PC-9 (cell line): ENCODE results near the gene ENTHD1. TPM values are rescaled to one million over a fixed set of nuclear protein-coding genes. Genes with fewer than 3 reads are reported as not detected.

ENCODE experiments used
- BruUV-seq: library from RNA; stranded (reverse); fragments of 400-500 nt; replicated peaks from 2 replicates; lab custom pipeline; 2021; lab: Mats Ljungman, UMichigan
- CTCF ChIA-PET: fragments of 300-600 bp; sonication (Branson Sonifier 250); formaldehyde crosslinking; loops from one replicate; lab custom pipeline; 2022; ENCODE audit warnings: antibody characterized with exemption; lab: Charles Lee
- POLR2A ChIA-PET: fragments of 300-600 bp; sonication (Branson Sonifier 250); formaldehyde crosslinking; loops from one replicate; lab custom pipeline; 2022; ENCODE audit warnings: antibody characterized with exemption; ENCODE audit not compliant: unreplicated experiment; lab: Charles Lee
- DNase-seq, 2 experiments: peaks; one replicate each; pipeline versions ENCODE4 v3.0.0 to v3.0.0-alpha.2; 2015 to 2022; ENCODE audit warnings: mixed read lengths in 1 of 2
- H2AFZ ChIP-seq: fragments of 200-600 bp; sonication (generic); 2 replicates; pipeline ENCODE4 v1.8.1; 2017; ENCODE audit warnings: antibody characterized with exemption
- H3F3A ChIP-seq: fragments of 200-600 bp; sonication (generic); 2 replicates; pipeline ENCODE4 v1.8.1; 2017; ENCODE audit warnings: antibody characterized with exemption, mild to moderate bottlenecking, low read depth; ENCODE audit not compliant: insufficient read depth
- H3K27ac ChIP-seq: fragments of 200-600 bp; sonication (generic); 2 replicates; pipeline ENCODE4 v1.6.1; 2016; ENCODE audit warnings: mixed run types
- H3K27me3 ChIP-seq: fragments of 200-600 bp; sonication (generic); 2 replicates; pipeline ENCODE4 v1.6.1; 2016; ENCODE audit warnings: low read depth, mixed run types; ENCODE audit not compliant: insufficient read depth
- H3K36me3 ChIP-seq: fragments of 200-600 bp; sonication (generic); 2 replicates; pipeline ENCODE4 v1.6.1; 2016; ENCODE audit warnings: low read depth, mixed run types
- H3K4me1 ChIP-seq: fragments of 200-600 bp; sonication (generic); replicated peaks from 2 replicates; pipeline ENCODE4 v1.6.1; 2016; ENCODE audit warnings: mixed run types; ENCODE audit not compliant: insufficient read depth
- H3K4me2 ChIP-seq: fragments of 200-600 bp; sonication (generic); 2 replicates; pipeline ENCODE4 v1.6.1; 2017; ENCODE audit warnings: mixed run types
- H3K4me3 ChIP-seq: fragments of 200-600 bp; sonication (generic); 2 replicates; pipeline ENCODE4 v1.6.1; 2016; ENCODE audit warnings: mixed run types
- H3K79me2 ChIP-seq: fragments of 200-600 bp; sonication (generic); 2 replicates; pipeline ENCODE4 v1.6.1; 2017; ENCODE audit warnings: low read depth, mixed run types
- H3K9me2 ChIP-seq: fragments of 200-600 bp; sonication (generic); 2 replicates; pipeline ENCODE4 v1.8.1; 2017; ENCODE audit warnings: mild to moderate bottlenecking; ENCODE audit not compliant: insufficient read depth
- H3K9me3 ChIP-seq: fragments of 200-600 bp; sonication (generic); 2 replicates; pipeline ENCODE4 v1.8.1; 2016; ENCODE audit warnings: low read depth; ENCODE audit not compliant: insufficient read depth
- H4K20me1 ChIP-seq: fragments of 200-600 bp; sonication (generic); 2 replicates; pipeline ENCODE4 v1.8.1; 2017; ENCODE audit not compliant: insufficient read depth
- EZH2 ChIP-seq: fragments of 200-600 bp; sonication (generic); IDR thresholded peaks from 2 replicates; pipeline ENCODE4 v1.8.0; 2017; ENCODE audit warnings: antibody characterized with exemption, low read depth
- intact Hi-C: fragments of 100-400 bp; cut with micrococcal nuclease; formaldehyde crosslinking; loops from one replicate; pipeline ENCODE4 v1.10.0; 2022; ENCODE audit not compliant: unreplicated experiment
- total RNA-seq: library from RNA; stranded (reverse); gene quantifications from 2 replicates; pipeline ENCODE4 v1.2.3, GENCODE V29; 2021
- TF ChIP-seq, protein P1 (sequence below): fragments of 200-600 bp; sonication (generic); conservative IDR thresholded peaks from 2 replicates; pipeline ENCODE4 v1.6.1; 2017; ENCODE audit warnings: mixed run types, antibody characterized with exemption, mild to moderate bottlenecking, moderate library complexity

ENTHD1 gene
- total RNA-seq, 1 experiment from 2014 or later: not detected

DNA sequence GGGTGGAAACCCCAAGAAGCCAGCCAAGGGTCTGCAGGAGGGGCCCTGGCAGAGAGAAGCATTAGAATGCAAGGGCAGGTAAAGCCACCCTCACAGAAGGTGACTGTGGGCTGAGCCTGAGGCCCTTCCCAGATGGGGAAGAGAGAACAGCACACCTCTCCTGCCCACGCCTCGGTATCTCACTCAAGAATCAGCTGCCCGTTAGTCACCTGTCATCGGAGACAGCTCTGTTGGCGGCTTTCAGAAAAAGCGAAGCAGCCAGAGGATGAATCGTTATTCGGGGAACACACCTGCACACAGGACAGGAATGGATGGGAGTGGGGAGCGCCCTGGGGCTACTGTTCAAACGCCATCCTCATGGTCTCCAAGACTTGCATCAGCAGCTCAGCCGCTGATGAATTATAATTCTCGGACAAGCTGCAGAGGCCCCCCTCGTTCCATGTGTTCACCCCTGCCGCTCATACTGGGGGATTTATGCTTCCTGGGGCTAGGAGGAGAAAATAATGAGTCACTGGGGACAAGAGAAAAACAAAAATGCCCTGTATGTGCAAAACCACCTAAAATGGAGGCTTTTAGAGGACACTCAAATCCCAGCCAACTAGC is 45.0 kb upstream of the ENTHD1 start:
- H3K4me1 ChIP-seq: no peaks in the 10 kb centered on the region
- H3K79me2 ChIP-seq: no peaks in the 10 kb centered on the region
- H3K4me2 ChIP-seq: no peak overlapping the region
- no peak overlapping the region for H3K27ac ChIP-seq
- CTCF ChIA-PET: interaction anchor here (0.6 to 1.0 kb wide), 2 partner anchors 22 to 87 kb away, joined by 3 read pairs; no protein-coding TSS in a partner anchor
- H3K36me3 ChIP-seq: no peaks in the 10 kb centered on the region
- TF ChIP-seq, protein P1, sequence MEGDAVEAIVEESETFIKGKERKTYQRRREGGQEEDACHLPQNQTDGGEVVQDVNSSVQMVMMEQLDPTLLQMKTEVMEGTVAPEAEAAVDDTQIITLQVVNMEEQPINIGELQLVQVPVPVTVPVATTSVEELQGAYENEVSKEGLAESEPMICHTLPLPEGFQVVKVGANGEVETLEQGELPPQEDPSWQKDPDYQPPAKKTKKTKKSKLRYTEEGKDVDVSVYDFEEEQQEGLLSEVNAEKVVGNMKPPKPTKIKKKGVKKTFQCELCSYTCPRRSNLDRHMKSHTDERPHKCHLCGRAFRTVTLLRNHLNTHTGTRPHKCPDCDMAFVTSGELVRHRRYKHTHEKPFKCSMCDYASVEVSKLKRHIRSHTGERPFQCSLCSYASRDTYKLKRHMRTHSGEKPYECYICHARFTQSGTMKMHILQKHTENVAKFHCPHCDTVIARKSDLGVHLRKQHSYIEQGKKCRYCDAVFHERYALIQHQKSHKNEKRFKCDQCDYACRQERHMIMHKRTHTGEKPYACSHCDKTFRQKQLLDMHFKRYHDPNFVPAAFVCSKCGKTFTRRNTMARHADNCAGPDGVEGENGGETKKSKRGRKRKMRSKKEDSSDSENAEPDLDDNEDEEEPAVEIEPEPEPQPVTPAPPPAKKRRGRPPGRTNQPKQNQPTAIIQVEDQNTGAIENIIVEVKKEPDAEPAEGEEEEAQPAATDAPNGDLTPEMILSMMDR: no peak
- no peak for TF ChIP-seq EZH2
- H3K4me3 ChIP-seq: no peak overlapping the region
- no peaks in the 10 kb centered on the region for H3F3A ChIP-seq
- H4K20me1 ChIP-seq: peaks cover 3% of the 10 kb centered on the region; the same call in 1 of the 2 replicates
- H2AFZ ChIP-seq: no peak overlapping the region
- H3K9me3 ChIP-seq: no peaks in the 10 kb centered on the region
- peaks cover 80% of the 10 kb centered on the region for H3K27me3 ChIP-seq
- intact Hi-C loops: loop anchor here (5.0 to 10.0 kb wide), 2 partner anchors 314 to 396 kb away; no protein-coding TSS in a partner anchor
- H3K9me2 ChIP-seq: no peaks in the 10 kb centered on the region
- BruUV-seq: no TSS peak
- POLR2A ChIA-PET: no interaction called here
- no peak for DNase-seq

DNA sequence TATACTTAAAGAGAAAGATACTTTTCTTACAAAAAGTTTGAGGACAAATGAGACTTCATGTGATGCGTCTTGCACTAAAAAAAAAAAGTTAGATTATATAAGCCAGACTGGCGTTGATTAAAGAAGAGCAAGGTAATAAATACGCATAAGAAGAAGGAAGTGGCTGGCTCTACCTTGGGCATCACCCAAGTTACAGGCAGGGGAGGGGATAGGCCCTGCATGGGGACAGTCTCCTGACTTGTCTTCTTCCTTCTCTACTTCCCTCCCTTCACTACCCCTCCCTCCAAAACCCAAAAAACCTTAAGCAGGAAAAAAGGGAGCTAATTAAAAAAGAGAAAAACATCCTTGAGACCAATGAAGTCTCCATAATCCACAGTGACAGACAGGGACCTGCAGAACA is 44.3 kb upstream of the ENTHD1 start:
- Histone ChIP-seq H3K27ac (no peak overlapping the region), H3K36me3 (no peaks in the 10 kb centered on the region), H3K4me2 (no peak overlapping the region), H3K9me2 (no peaks in the 10 kb centered on the region), H3K9me3 (no peaks in the 10 kb centered on the region), H3K4me3 (no peak overlapping the region), H3K79me2 (no peaks in the 10 kb centered on the region), H3K4me1 (no peaks in the 10 kb centered on the region), H2AFZ (no peak overlapping the region), H3K27me3 (peaks cover 82% of the 10 kb centered on the region), H3F3A (no peaks in the 10 kb centered on the region), H4K20me1 (peaks cover 3% of the 10 kb centered on the region; the same call in 1 of the 2 replicates)
- ChIA-PET POLR2A (no interaction called here), CTCF (interaction anchor here (0.6 to 1.0 kb wide), 2 partner anchors 21 to 88 kb away, joined by 3 read pairs; no protein-coding TSS in a partner anchor)
- no peak for DNase-seq
- no TSS peak for BruUV-seq
- TF ChIP-seq EZH2: no peak
- TF ChIP-seq, protein P1: no peak
- intact Hi-C loops: loop anchor here (5.0 to 10.0 kb wide), 2 partner anchors 313 to 396 kb away; no protein-coding TSS in a partner anchor

DNA sequence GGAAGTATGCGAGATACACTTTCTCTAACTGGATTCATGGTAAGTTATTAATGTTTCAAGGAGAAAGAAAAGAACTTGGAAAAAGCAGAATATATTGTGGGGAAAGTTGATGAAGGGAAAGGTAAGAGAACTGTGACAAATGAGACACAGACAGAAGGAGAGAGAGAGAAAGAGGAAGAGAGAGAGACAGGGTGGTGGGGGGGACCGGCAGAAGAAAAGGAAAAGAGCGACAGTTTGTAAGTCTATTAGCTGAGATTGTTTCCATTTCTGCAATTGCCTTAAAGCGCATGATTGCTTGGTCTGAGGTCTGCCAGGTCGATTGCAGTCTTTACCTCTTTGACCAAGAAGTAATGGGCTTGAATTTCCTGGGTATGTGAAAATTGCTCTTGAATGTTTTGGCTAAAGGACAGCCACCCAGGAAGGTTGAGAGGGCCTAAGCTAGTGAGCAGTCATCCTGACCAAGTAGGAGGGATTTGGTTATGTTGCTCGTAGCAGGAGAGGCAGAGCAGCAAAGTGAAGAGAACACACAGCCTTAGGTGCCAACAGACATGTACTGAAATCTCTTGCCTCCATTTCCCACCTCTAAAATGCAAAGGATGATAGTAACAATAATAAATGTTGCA is 43.1 kb upstream of the ENTHD1 start:
- Histone ChIP-seq H2AFZ (no peak overlapping the region), H3K36me3 (no peaks in the 10 kb centered on the region), H3K4me3 (no peak overlapping the region), H3K79me2 (no peaks in the 10 kb centered on the region), H4K20me1 (peaks cover 3% of the 10 kb centered on the region; the same call in 1 of the 2 replicates), H3K27me3 (peaks cover 86% of the 10 kb centered on the region), H3K9me2 (no peaks in the 10 kb centered on the region), H3K4me1 (no peaks in the 10 kb centered on the region), H3K4me2 (no peak overlapping the region), H3F3A (no peaks in the 10 kb centered on the region), H3K9me3 (no peaks in the 10 kb centered on the region), H3K27ac (no peak overlapping the region)
- intact Hi-C loops: loop anchor here (5.0 to 10.0 kb wide), 2 partner anchors 312 to 394 kb away; no protein-coding TSS in a partner anchor
- BruUV-seq: no TSS peak
- DNase-seq: no peak
- no peak for TF ChIP-seq EZH2
- TF ChIP-seq, protein P1: no peak
- ChIA-PET CTCF (no interaction called here), POLR2A (no interaction called here)
